SU-DHL-6 (cell line): Measurements from ENCODE around the gene POLD3.

Source experiments
- H2AFZ ChIP-seq: fragments of 200-600 bp; sonication (generic); 2 replicates; pipeline ENCODE4 v1.6.1; 2014; ENCODE audit warnings: low read depth, mild to moderate bottlenecking, moderate library complexity, mixed read lengths, antibody characterized with exemption, low read length; ENCODE audit not compliant: severe bottlenecking
- H3F3A ChIP-seq: fragments of 200-600 bp; shearing (Covaris generic); 2 replicates; pipeline ENCODE4 v1.6.0; 2016; ENCODE audit warnings: antibody characterized with exemption, mild to moderate bottlenecking; ENCODE audit not compliant: insufficient read depth
- H3K27ac ChIP-seq: fragments of 200-600 bp; sonication (generic); 2 replicates; pipeline ENCODE4 v1.5.1; 2016; ENCODE audit warnings: low read depth, mild to moderate bottlenecking, low read length, moderate library complexity, mixed read lengths
- H3K27me3 ChIP-seq: fragments of 200-600 bp; sonication (generic), shearing (Covaris generic); 2 replicates; pipeline ENCODE4 v1.6.0; 2014; ENCODE audit warnings: mild to moderate bottlenecking, low read length
- H3K36me3 ChIP-seq: fragments of 200-600 bp; sonication (generic); 2 replicates; pipeline ENCODE4 v1.6.1; 2014; ENCODE audit warnings: mild to moderate bottlenecking, low read length, mixed read lengths
- H3K4me2 ChIP-seq: fragments of 300-600, 200-600 bp; shearing (Covaris generic), sonication (generic); 2 replicates; pipeline ENCODE4 v1.6.0; 2014; ENCODE audit warnings: low read length, low read depth, mild to moderate bottlenecking; ENCODE audit not compliant: poor library complexity, severe bottlenecking
- H3K4me3 ChIP-seq: fragments of 200-600 bp; sonication (generic); 2 replicates; pipeline ENCODE4 v1.5.1; 2014; ENCODE audit warnings: antibody characterized with exemption, low read length, mild to moderate bottlenecking, mixed read lengths; ENCODE audit not compliant: insufficient read depth, poor library complexity, severe bottlenecking
- H3K79me2 ChIP-seq: fragments of 200-600 bp; sonication (generic); 2 replicates; pipeline ENCODE4 v1.6.1; 2014; ENCODE audit warnings: mild to moderate bottlenecking, low read length, moderate library complexity; ENCODE audit not compliant: insufficient read depth
- H3K9ac ChIP-seq: fragments of 200-600 bp; sonication (generic); 2 replicates; pipeline ENCODE4 v1.7.0; 2014; ENCODE audit warnings: mild to moderate bottlenecking, low read length
- H3K9me2 ChIP-seq: fragments of 200-600 bp; sonication (generic); replicated peaks from 2 replicates; pipeline ENCODE4 v1.6.1; 2014; ENCODE audit warnings: low read length; ENCODE audit not compliant: insufficient read depth
- H3K9me3 ChIP-seq: fragments of 200-600 bp; sonication (generic); 2 replicates; pipeline ENCODE4 v1.6.1; 2014; ENCODE audit warnings: low read length, mixed read lengths; ENCODE audit not compliant: insufficient read depth
- H4K20me1 ChIP-seq: fragments of 200-600 bp; sonication (generic); 2 replicates; pipeline ENCODE4 v1.6.1; 2014; ENCODE audit warnings: low read depth, mild to moderate bottlenecking, antibody characterized with exemption, low read length, moderate library complexity, mixed read lengths
- EZH2phosphoT487 ChIP-seq: fragments of 200-600 bp; sonication (generic), shearing (Covaris generic); conservative IDR thresholded peaks from 2 replicates; pipeline ENCODE4 v1.6.1; 2018; ENCODE audit warnings: mild to moderate bottlenecking, antibody characterized with exemption, low read length, moderate library complexity, mixed read lengths
- TF ChIP-seq, protein P1 (sequence below): fragments of 200-600 bp; sonication (generic); IDR thresholded peaks from one replicate; pipeline ENCODE4 v1.5.1; 2017; ENCODE audit warnings: antibody characterized with exemption, mild to moderate bottlenecking, low read length, moderate library complexity; ENCODE audit not compliant: insufficient read depth, poor library complexity, severe bottlenecking

The POLD3 gene

GRCh38 chr11:74559110-74559933 lies 33.1 kb upstream of the POLD3 start:
- TF ChIP-seq, protein P1, sequence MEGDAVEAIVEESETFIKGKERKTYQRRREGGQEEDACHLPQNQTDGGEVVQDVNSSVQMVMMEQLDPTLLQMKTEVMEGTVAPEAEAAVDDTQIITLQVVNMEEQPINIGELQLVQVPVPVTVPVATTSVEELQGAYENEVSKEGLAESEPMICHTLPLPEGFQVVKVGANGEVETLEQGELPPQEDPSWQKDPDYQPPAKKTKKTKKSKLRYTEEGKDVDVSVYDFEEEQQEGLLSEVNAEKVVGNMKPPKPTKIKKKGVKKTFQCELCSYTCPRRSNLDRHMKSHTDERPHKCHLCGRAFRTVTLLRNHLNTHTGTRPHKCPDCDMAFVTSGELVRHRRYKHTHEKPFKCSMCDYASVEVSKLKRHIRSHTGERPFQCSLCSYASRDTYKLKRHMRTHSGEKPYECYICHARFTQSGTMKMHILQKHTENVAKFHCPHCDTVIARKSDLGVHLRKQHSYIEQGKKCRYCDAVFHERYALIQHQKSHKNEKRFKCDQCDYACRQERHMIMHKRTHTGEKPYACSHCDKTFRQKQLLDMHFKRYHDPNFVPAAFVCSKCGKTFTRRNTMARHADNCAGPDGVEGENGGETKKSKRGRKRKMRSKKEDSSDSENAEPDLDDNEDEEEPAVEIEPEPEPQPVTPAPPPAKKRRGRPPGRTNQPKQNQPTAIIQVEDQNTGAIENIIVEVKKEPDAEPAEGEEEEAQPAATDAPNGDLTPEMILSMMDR: no peak
- no peak for TF ChIP-seq EZH2phosphoT487
- Histone ChIP-seq H3K4me3 (no peak overlapping the region), H4K20me1 (no peaks in the 10 kb centered on the region), H3K9me2 (no peaks in the 10 kb centered on the region), H3K4me2 (no peak overlapping the region), H3K27ac (no peak overlapping the region), H2AFZ (no peak overlapping the region), H3K9me3 (no peaks in the 10 kb centered on the region), H3K27me3 (no peaks in the 10 kb centered on the region), H3K9ac (no peak overlapping the region), H3F3A (no peaks in the 10 kb centered on the region), H3K36me3 (no peaks in the 10 kb centered on the region), H3K79me2 (no peaks in the 10 kb centered on the region)

GRCh38 chr11:74559934-74560309 lies 32.5 kb upstream of the POLD3 start:
- Histone ChIP-seq H3K27me3 (no peaks in the 10 kb centered on the region), H3K4me3 (no peak overlapping the region), H3K27ac (no peak overlapping the region), H3K9ac (no peak overlapping the region), H4K20me1 (no peaks in the 10 kb centered on the region), H3F3A (no peaks in the 10 kb centered on the region), H3K9me2 (no peaks in the 10 kb centered on the region), H3K9me3 (no peaks in the 10 kb centered on the region), H2AFZ (no peak overlapping the region), H3K4me2 (no peak overlapping the region), H3K79me2 (no peaks in the 10 kb centered on the region), H3K36me3 (no peaks in the 10 kb centered on the region)
- no peak for TF ChIP-seq EZH2phosphoT487
- TF ChIP-seq, protein P1: no peak

- H3K4me3 ChIP-seq: no peak overlapping the region
- H3K27ac ChIP-seq: no peak overlapping the region
- H4K20me1 ChIP-seq: no peaks in the 10 kb centered on the region
- no peaks in the 10 kb centered on the region for H3K79me2 ChIP-seq
- no peak overlapping the region for H2AFZ ChIP-seq
- H3K9ac ChIP-seq: no peak overlapping the region
- H3K9me2 ChIP-seq: no peaks in the 10 kb centered on the region
- no peak overlapping the region for H3K4me2 ChIP-seq
- H3K36me3 ChIP-seq: no peaks in the 10 kb centered on the region
- TF ChIP-seq, protein P1: no peak
- TF ChIP-seq EZH2phosphoT487: no peak
- no peaks in the 10 kb centered on the region for H3K27me3 ChIP-seq
- no peaks in the 10 kb centered on the region for H3F3A ChIP-seq
- H3K9me3 ChIP-seq: no peaks in the 10 kb centered on the region
These were observed 26.0 kb upstream of the POLD3 start for GRCh38 chr11:74566146-74566960.
